ENCODE data around the gene KIF1B. TPM values are rescaled to one million over a fixed set of nuclear protein-coding genes. Genes with fewer than 3 reads are reported as not detected.
A peak's percentile ranks its signal among the peaks of the same experiment; 100 is the strongest.

The KIF1B gene
- total RNA-seq, 2 experiments from 2014 or later: 12.3 to 13.5 TPM

DNA sequence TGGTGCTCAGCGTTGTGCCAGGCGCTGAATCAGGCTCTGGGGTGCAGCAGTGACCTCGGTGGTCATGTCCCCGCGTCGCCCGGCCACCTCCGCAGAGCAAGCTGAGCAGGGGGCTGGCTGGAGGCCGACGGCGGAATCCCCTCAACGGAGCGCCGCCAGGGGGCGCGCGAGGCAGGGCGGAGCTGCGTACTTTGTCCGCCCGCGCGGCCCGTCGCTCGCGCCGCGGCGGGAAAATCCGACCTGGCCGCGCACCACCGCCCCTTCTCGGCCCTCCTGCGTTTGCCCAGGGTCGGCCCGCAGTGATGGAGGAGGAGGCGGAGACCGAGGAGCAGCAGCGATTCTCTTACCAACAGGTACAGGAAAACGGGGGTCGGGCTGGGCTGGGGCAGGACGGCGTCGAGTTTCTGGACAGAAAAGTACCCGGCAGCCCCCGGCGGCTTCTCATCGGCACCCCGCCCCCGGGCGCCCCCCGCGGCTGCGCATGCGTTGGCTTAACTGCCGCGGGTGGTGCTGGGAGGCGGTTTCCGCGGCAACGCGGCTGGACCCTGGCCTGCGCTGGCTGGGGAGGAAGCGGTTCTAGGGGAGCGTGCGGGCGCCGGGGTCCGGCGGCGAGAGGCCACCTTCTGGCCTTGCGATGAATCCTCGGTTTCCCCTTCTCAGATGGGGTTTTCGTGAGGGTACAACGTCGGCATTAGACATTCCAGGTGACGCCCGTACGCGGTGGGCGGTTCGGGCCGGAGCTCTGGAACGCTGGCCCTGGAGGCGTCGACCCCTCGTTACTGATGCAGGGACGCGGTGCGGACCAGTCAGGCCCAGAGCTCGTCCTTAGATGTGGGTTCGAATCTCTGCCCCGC lies 220.1 kb downstream of the KIF1B start, which contains the start of gene CENPS:
Gene CENPS, plus strand, starts transcription at position 218 of the 854 bp plus-strand sequence. Its CDS starts 85 bp downstream, at position 303.
- no peaks in the 10 kb centered on the region for H3K36me3 Mint-ChIP-seq (ENCODE audit: low read depth)
- H3K27me3 Mint-ChIP-seq: no peaks in the 10 kb centered on the region
- intact Hi-C loops (cut with DNase I, micrococcal nuclease): loop anchor here (1.0 to 2.0 kb wide), 12 partner anchors 32 to 842 kb away; partner anchors contain the start of genes DFFA (in 2 of the 2), CTNNBIP1 (in 1 of the 2), LZIC (in 1 of the 2) and NMNAT1 (in 1 of the 2)
- H3K4me3 Mint-ChIP-seq: peak within 1 kb of the TSS; percentile 76
- DNase-seq (peak; percentile 91), ATAC-seq (peak; percentile 83)
- ChIA-PET POLR2A (interaction anchor here (0.5 to 0.9 kb wide), 3 partner anchors 13 to 1479 kb away, joined by 3 read pairs; no protein-coding TSS in a partner anchor), CTCF (interaction anchor here (0.6 to 3.3 kb wide), 21 partner anchors 9 to 607 kb away, joined by 3 to 36 read pairs (median 4); partner anchors contain the start of genes DFFA, KIF1B, LZIC and NMNAT1)
- peaks cover 22% of the 10 kb centered on the region for H3K4me1 Mint-ChIP-seq
- no peaks in the 10 kb centered on the region for H3K9me3 Mint-ChIP-seq (ENCODE audit: low read depth)
- peak within 1 kb of the TSS; percentile 92 for H3K27ac Mint-ChIP-seq

Small RNA genes within 50 kb of the gene (microRNA-seq; reads per million reads assigned to microRNA genes)
- gene MIR1273D (ENCODE audit: borderline replicate concordance): not detected

Other genes starting within 250 kb of the KIF1B start
- gene RBP7, start 213.3 kb upstream of the KIF1B start, total RNA-seq: not detected
- 10 to 100 TPM; 26.1 to 31.8 TPM for gene UBE4B, start 177.6 kb upstream of the KIF1B start, total RNA-seq
- gene PGD, start 188.5 kb downstream of the KIF1B start, total RNA-seq: 10 to 100 TPM; 91.6 to 93.7 TPM
- 10 to 100 TPM; 18.1 to 22.8 TPM for gene CENPS, start 219.9 kb downstream of the KIF1B start, total RNA-seq
- under 1 TPM in 1 of 2 experiments, not detected in 1; 0.16 TPM for gene CORT, start 239.5 kb downstream of the KIF1B start, total RNA-seq